ENCODE data around the gene HS6ST3. TPM values are rescaled to one million over a fixed set of nuclear protein-coding genes. Genes with fewer than 3 reads are reported as not detected.

Gene HS6ST3
- total and polyA plus RNA-seq, 2 donors from 2014 or later, result 0.47 to 1.2 TPM

DNA sequence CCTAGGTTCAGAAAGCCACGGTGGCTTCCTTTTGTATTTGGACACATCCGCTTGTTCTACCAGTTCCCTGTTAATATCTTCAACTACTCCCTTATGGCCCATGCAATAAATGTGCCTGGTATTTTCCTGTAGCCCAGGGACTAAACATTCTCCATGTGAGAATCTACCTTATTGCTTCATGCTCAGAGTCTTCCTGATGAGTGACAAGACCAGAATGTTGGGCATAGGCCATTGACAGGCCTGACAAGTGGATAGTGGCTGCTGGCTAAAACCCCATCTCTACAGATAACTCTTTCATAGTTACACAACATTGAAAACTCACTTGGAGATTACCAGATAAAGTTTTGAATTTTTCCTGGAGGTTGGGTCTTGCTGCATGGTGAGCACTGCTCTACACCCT, 449.9 kb downstream of the HS6ST3 start:
- no peak overlapping the region for H3K27ac ChIP-seq (ENCODE audit: low read depth in 2 of 2, low read length in 2 of 2)
- no peaks in the 10 kb centered on the region for H3K9me3 ChIP-seq (ENCODE audit: control insufficient read depth in 2 of 3, insufficient read depth in 1 of 3, low read length in 3 of 3)
- H3K9ac ChIP-seq (ENCODE audit: low read length in 3 of 3), result no peak overlapping the region
- no peaks in the 10 kb centered on the region for H3K4me1 ChIP-seq (ENCODE audit: control insufficient read depth in 2 of 3, insufficient read depth in 2 of 3, low read depth in 1 of 3, low read length in 3 of 3)
- TF ChIP-seq, protein P1, sequence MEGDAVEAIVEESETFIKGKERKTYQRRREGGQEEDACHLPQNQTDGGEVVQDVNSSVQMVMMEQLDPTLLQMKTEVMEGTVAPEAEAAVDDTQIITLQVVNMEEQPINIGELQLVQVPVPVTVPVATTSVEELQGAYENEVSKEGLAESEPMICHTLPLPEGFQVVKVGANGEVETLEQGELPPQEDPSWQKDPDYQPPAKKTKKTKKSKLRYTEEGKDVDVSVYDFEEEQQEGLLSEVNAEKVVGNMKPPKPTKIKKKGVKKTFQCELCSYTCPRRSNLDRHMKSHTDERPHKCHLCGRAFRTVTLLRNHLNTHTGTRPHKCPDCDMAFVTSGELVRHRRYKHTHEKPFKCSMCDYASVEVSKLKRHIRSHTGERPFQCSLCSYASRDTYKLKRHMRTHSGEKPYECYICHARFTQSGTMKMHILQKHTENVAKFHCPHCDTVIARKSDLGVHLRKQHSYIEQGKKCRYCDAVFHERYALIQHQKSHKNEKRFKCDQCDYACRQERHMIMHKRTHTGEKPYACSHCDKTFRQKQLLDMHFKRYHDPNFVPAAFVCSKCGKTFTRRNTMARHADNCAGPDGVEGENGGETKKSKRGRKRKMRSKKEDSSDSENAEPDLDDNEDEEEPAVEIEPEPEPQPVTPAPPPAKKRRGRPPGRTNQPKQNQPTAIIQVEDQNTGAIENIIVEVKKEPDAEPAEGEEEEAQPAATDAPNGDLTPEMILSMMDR (IDR thresholded peaks at IDR 0.05; ENCODE audit: borderline replicate concordance, extremely low read depth, insufficient read depth), result no peak
- no peak for DNase-seq
- intact Hi-C loops (cut with DNase I), result no loop called here
- H3K4me3 ChIP-seq (ENCODE audit: low read length in 3 of 3), result no peak overlapping the region
- no peaks in the 10 kb centered on the region for H3K36me3 ChIP-seq (ENCODE audit: control insufficient read depth in 2 of 3, insufficient read depth in 3 of 3, low read length in 3 of 3)
- FAIRE-seq, result no peak
- no peaks in the 10 kb centered on the region for H3K27me3 ChIP-seq (ENCODE audit: control insufficient read depth, insufficient read depth, low read length)

DNA sequence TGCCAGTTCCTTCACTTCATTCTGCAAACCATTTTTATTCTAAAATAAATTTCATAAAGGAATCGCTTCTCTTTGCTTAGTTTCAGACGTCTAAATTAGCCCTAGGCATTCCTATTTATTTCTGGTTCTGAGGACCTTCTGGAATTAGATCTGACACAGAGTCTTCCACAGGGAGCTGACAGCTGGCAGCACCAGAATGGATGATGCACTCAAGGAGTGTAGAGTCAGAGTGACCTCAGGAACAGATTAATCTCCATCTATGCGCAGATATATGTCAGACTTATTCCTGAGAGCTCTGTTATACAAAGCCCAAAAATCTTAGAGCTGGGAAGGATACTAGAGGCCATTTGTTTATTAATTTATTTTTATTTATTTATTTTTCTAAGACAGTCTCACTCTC, 450.8 kb downstream of the HS6ST3 start:
- Histone ChIP-seq H3K4me1 (ENCODE audit: control insufficient read depth in 2 of 3, insufficient read depth in 2 of 3, low read depth in 1 of 3, low read length in 3 of 3) (no peaks in the 10 kb centered on the region), H3K27ac (ENCODE audit: low read depth in 2 of 2, low read length in 2 of 2) (no peak overlapping the region), H3K36me3 (ENCODE audit: control insufficient read depth in 2 of 3, insufficient read depth in 3 of 3, low read length in 3 of 3) (no peaks in the 10 kb centered on the region), H3K9me3 (ENCODE audit: control insufficient read depth in 2 of 3, insufficient read depth in 1 of 3, low read length in 3 of 3) (no peaks in the 10 kb centered on the region), H3K9ac (ENCODE audit: low read length in 3 of 3) (no peak overlapping the region), H3K4me3 (ENCODE audit: low read length in 3 of 3) (no peak overlapping the region), H3K27me3 (ENCODE audit: control insufficient read depth, insufficient read depth, low read length) (no peaks in the 10 kb centered on the region)
- DNase-seq (no peak), FAIRE-seq (no peak)
- intact Hi-C loops (cut with DNase I), result no loop called here
- TF ChIP-seq, protein P1 (IDR thresholded peaks at IDR 0.05; ENCODE audit: borderline replicate concordance, extremely low read depth, insufficient read depth), result no peak

DNA sequence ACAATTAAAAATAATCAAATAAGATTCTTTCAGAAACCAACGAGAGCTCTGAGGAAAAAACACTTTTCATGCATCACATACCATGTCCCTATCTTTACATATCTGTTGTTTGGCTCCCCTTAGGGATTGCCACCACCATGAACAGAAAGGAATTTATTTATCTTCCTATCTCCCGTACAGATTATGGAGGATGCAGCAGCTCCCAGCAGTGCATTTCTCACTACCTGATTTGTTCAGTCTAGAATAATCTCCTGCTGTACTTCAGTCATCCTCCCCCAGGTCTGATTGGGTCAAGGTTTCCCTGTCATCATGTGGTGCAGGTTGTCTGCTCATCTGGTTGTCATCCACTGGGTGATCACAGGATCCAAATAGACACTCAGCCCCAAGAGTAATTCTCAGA, 453.1 kb downstream of the HS6ST3 start:
- intact Hi-C loops (cut with DNase I), result no loop called here
- TF ChIP-seq, protein P1 (IDR thresholded peaks at IDR 0.05; ENCODE audit: borderline replicate concordance, extremely low read depth, insufficient read depth), result no peak

DNA sequence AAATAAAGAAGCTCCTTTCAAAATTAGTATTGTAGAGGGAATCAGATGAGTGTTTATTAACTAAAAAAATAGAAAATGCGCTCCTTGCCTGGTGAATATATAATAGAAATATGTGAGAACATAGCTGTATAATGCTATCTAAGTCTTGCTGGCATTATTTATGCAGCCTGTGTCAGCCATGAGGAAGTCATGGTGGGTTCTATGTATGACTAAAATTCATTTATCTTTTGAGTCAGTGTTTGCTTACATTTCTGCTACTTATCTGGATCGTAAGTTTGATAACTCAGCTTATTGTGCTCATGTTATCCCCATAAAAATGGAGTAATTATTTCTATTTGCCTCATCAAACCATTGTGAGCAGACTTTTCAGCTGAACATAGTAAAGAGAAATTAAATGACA, 455.1 kb downstream of the HS6ST3 start:
- H3K4me1 ChIP-seq (ENCODE audit: control insufficient read depth in 2 of 3, insufficient read depth in 2 of 3, low read depth in 1 of 3, low read length in 3 of 3), result no peaks in the 10 kb centered on the region
- intact Hi-C loops (cut with DNase I), result no loop called here
- H3K36me3 ChIP-seq (ENCODE audit: control insufficient read depth in 2 of 3, insufficient read depth in 3 of 3, low read length in 3 of 3), result no peaks in the 10 kb centered on the region
- no peak overlapping the region for H3K9ac ChIP-seq (ENCODE audit: low read length in 3 of 3)
- no peaks in the 10 kb centered on the region for H3K27me3 ChIP-seq (ENCODE audit: control insufficient read depth, insufficient read depth, low read length)
- H3K4me3 ChIP-seq (ENCODE audit: low read length in 3 of 3), result no peak overlapping the region
- DNase-seq (no peak), FAIRE-seq (no peak)
- no peak overlapping the region for H3K27ac ChIP-seq (ENCODE audit: low read depth in 2 of 2, low read length in 2 of 2)
- H3K9me3 ChIP-seq (ENCODE audit: control insufficient read depth in 2 of 3, insufficient read depth in 1 of 3, low read length in 3 of 3), result no peaks in the 10 kb centered on the region
- TF ChIP-seq, protein P1 (IDR thresholded peaks at IDR 0.05; ENCODE audit: borderline replicate concordance, extremely low read depth, insufficient read depth), result no peak

More for the DNA sequence above, 453.1 kb downstream of the HS6ST3 start:
- no peak overlapping the region for H3K9ac ChIP-seq (ENCODE audit: low read length in 3 of 3)
- no peaks in the 10 kb centered on the region for H3K4me1 ChIP-seq (ENCODE audit: control insufficient read depth in 2 of 3, insufficient read depth in 2 of 3, low read depth in 1 of 3, low read length in 3 of 3)
- H3K27ac ChIP-seq (ENCODE audit: low read depth in 2 of 2, low read length in 2 of 2), result no peak overlapping the region
- no peaks in the 10 kb centered on the region for H3K9me3 ChIP-seq (ENCODE audit: control insufficient read depth in 2 of 3, insufficient read depth in 1 of 3, low read length in 3 of 3)
- FAIRE-seq, result no peak
- H3K27me3 ChIP-seq (ENCODE audit: control insufficient read depth, insufficient read depth, low read length), result no peaks in the 10 kb centered on the region
- DNase-seq, result no peak
- no peak overlapping the region for H3K4me3 ChIP-seq (ENCODE audit: low read length in 3 of 3)
- no peaks in the 10 kb centered on the region for H3K36me3 ChIP-seq (ENCODE audit: control insufficient read depth in 2 of 3, insufficient read depth in 3 of 3, low read length in 3 of 3)
